Neuron (in vitro differentiated cells): ENCODE results near the gene WNT6.
"Not testable (repeated sequence)": the region's sequence is repeated elsewhere in the genome, so short reads cannot be mapped to it uniquely, and the experiment has no call there.

Source experiments
- H2AFZ ChIP-seq: one replicate; pipeline ENCODE4 v1.6.1; 2013; ENCODE audit warnings: low read depth, mild to moderate bottlenecking, inconsistent platforms, low read length, moderate library complexity
- H3K27me3 ChIP-seq: one replicate; pipeline ENCODE4 v1.6.1; 2013; ENCODE audit warnings: low read length; ENCODE audit not compliant: insufficient read depth
- H3K36me3 ChIP-seq: one replicate; pipeline ENCODE4 v1.6.1; 2013; ENCODE audit warnings: low read length; ENCODE audit not compliant: insufficient read depth
- H3K4me1 ChIP-seq: one replicate; pipeline ENCODE4 v1.6.1; 2013; ENCODE audit warnings: low read length; ENCODE audit not compliant: insufficient read depth
- H3K4me3 ChIP-seq: 2 replicates; pipeline ENCODE4 v1.5.1; 2013; ENCODE audit warnings: mild to moderate bottlenecking, low read length, moderate library complexity
- H3K9me3 ChIP-seq: one replicate; pipeline ENCODE4 v1.6.1; 2013; ENCODE audit warnings: low read length

The WNT6 gene

GRCh38 chr2:218833023-218833609, 26.5 kb upstream of the WNT6 start:
- no peaks in the 10 kb centered on the region for H3K36me3 ChIP-seq
- no peak overlapping the region for H3K4me3 ChIP-seq
- H3K27me3 ChIP-seq: peaks cover 24% of the 10 kb centered on the region
- no peaks in the 10 kb centered on the region for H3K9me3 ChIP-seq
- H3K4me1 ChIP-seq: no peaks in the 10 kb centered on the region
- H2AFZ ChIP-seq: no peak overlapping the region

- Histone ChIP-seq H3K4me3 (no peak overlapping the region), H3K27me3 (peaks cover 21% of the 10 kb centered on the region), H3K4me1 (no peaks in the 10 kb centered on the region), H3K9me3 (no peaks in the 10 kb centered on the region), H2AFZ (no peak overlapping the region), H3K36me3 (no peaks in the 10 kb centered on the region)
Observed at GRCh38 chr2:218834685-218835084, 24.9 kb upstream of the WNT6 start.

- Histone ChIP-seq H3K27me3 (peaks cover 16% of the 10 kb centered on the region), H2AFZ (no peak overlapping the region), H3K36me3 (no peaks in the 10 kb centered on the region), H3K4me1 (no peaks in the 10 kb centered on the region), H3K9me3 (no peaks in the 10 kb centered on the region), H3K4me3 (no peak overlapping the region)
Observed at GRCh38 chr2:218837495-218837894, 22.1 kb upstream of the WNT6 start.

GRCh38 chr2:218839430-218839829, 20.2 kb upstream of the WNT6 start:
- Histone ChIP-seq H3K27me3 (peaks cover 4% of the 10 kb centered on the region), H3K9me3 (no peaks in the 10 kb centered on the region)

GRCh38 chr2:218839888-218840287, 19.7 kb upstream of the WNT6 start:
- no peaks in the 10 kb centered on the region for H3K4me1 ChIP-seq
- no peak overlapping the region for H2AFZ ChIP-seq
- no peaks in the 10 kb centered on the region for H3K36me3 ChIP-seq
- H3K4me3 ChIP-seq: no peak overlapping the region
- no peaks in the 10 kb centered on the region for H3K9me3 ChIP-seq
- no peaks in the 10 kb centered on the region for H3K27me3 ChIP-seq

More at GRCh38 chr2:218839430-218839829, 20.2 kb upstream of the WNT6 start:
- no peak overlapping the region for H3K4me3 ChIP-seq
- H2AFZ ChIP-seq: no peak overlapping the region
- no peaks in the 10 kb centered on the region for H3K4me1 ChIP-seq
- no peaks in the 10 kb centered on the region for H3K36me3 ChIP-seq

GRCh38 chr2:218844334-218844733, 15.3 kb upstream of the WNT6 start:
- H3K4me3 ChIP-seq, H3K27me3 ChIP-seq, H3K36me3 ChIP-seq, H2AFZ ChIP-seq, H3K4me1 ChIP-seq, H3K9me3 ChIP-seq: not testable (repeated sequence)

DNA sequence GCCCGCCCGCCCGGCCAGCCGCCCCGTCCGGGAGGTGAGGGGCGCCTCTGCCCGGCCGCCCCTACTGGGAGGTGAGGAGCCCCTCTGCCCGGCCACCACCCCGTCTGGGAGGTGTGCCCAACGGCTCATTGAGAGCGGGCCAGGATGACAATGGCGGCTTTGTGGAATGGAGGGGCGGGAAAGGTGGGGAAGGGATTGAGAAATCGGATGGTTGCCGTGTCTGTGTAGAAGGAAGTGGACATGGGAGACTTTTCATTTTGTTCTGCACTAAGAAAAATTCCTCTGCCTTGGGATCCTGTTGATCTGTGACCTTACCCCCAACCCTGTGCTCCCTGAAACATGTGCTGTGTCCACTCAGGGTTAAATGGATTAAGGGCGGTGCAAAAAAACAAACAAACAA, 12.6 kb upstream of the WNT6 start:
- not testable (repeated sequence) for H3K4me1 ChIP-seq, H3K9me3 ChIP-seq, H3K36me3 ChIP-seq, H2AFZ ChIP-seq, H3K27me3 ChIP-seq, H3K4me3 ChIP-seq

- no peaks in the 10 kb centered on the region for H3K4me1 ChIP-seq
- H3K4me3 ChIP-seq: no peak overlapping the region
- peaks cover 18% of the 10 kb centered on the region for H3K27me3 ChIP-seq
- no peaks in the 10 kb centered on the region for H3K36me3 ChIP-seq
- no peaks in the 10 kb centered on the region for H3K9me3 ChIP-seq
- H2AFZ ChIP-seq: no peak overlapping the region
Observed at GRCh38 chr2:218849721-218850120, 9.9 kb upstream of the WNT6 start.

- H3K36me3 ChIP-seq: no peaks in the 10 kb centered on the region
- H3K4me1 ChIP-seq: no peaks in the 10 kb centered on the region
- H2AFZ ChIP-seq: no peak overlapping the region
- H3K9me3 ChIP-seq: no peaks in the 10 kb centered on the region
- H3K27me3 ChIP-seq: peaks cover 29% of the 10 kb centered on the region
- no peak overlapping the region for H3K4me3 ChIP-seq
Observed at GRCh38 chr2:218850796-218851195, 8.8 kb upstream of the WNT6 start.

DNA sequence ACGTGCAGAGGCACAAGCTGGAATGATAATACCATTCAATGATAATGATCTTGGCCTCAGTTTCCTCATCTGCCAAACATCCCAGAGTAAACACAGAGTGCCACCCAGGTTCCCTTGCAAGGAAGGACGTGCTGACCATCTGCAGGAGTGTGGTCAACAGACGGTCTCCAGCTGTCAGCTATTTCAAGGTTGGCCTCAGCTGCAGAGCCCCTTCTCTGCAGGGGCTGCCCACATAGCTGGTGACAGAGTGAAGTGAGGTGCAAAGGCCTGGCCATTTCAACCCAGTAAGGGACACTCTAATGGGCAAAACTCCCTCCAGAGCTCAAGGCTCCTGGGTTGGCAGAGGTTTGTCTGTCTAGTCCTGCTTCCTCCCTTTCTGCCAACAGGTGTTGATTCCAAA, 8.3 kb upstream of the WNT6 start:
- Histone ChIP-seq H3K9me3 (no peaks in the 10 kb centered on the region), H3K4me3 (no peak overlapping the region), H3K27me3 (peaks cover 34% of the 10 kb centered on the region), H3K4me1 (no peaks in the 10 kb centered on the region), H2AFZ (no peak overlapping the region), H3K36me3 (no peaks in the 10 kb centered on the region)

DNA sequence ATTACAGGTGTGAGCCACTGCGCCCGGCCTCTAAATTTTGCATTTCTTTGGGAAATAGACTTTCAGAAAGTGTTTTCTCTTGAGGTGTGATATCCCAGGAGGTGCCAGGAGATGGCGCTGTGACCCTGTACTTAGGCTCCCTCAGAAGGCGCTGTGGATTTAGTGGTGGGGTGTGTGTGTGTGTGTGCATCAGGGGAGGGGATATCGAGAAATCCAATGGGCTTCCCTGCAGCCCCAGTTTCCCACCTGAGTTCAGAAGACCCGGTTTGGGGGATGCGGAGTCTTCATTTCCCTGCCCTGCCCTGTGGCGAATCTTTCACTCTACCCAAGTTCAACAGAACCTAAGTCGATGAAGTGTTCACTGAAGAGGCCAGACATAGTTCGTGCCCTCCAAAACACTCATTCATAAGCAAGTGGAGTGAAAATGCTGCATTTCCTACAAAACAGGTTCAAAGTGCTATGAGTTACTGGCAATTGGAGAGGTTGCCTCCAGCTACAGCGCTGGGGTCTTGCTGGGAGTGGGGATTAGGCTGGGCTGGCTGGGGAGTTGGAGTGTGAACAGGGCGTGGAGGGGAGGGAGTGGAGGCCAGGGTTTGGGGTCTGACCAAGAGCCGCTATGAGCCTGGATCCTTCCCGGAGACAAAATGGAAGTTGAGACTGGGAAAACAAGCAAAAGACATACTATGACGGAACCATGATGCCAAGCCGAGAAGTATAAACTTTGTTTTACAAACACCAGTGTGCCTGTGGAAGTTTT, 6.5 kb upstream of the WNT6 start:
- Histone ChIP-seq H3K4me1 (no peaks in the 10 kb centered on the region), H2AFZ (no peak overlapping the region), H3K9me3 (no peaks in the 10 kb centered on the region), H3K36me3 (no peaks in the 10 kb centered on the region), H3K4me3 (no peak overlapping the region), H3K27me3 (peaks cover 51% of the 10 kb centered on the region)

- H3K27me3 ChIP-seq: peaks cover 57% of the 10 kb centered on the region
- no peaks in the 10 kb centered on the region for H3K4me1 ChIP-seq
- no peaks in the 10 kb centered on the region for H3K9me3 ChIP-seq
- H2AFZ ChIP-seq: no peak overlapping the region
- no peaks in the 10 kb centered on the region for H3K36me3 ChIP-seq
- H3K4me3 ChIP-seq: no peak overlapping the region
Observed at GRCh38 chr2:218853766-218854165, 5.8 kb upstream of the WNT6 start.

- H3K4me3 ChIP-seq: no peak overlapping the region
- H3K36me3 ChIP-seq: no peaks in the 10 kb centered on the region
- peaks cover 5% of the 10 kb centered on the region for H3K4me1 ChIP-seq
- no peaks in the 10 kb centered on the region for H3K9me3 ChIP-seq
- H2AFZ ChIP-seq: no peak overlapping the region
- peaks cover 66% of the 10 kb centered on the region for H3K27me3 ChIP-seq
Observed at GRCh38 chr2:218854860-218855259, 4.7 kb upstream of the WNT6 start.
